Measurements from ENCODE around the gene IGF2R.

IGF2R gene

GRCh38 chr6:159973406-159973805, 4.5 kb downstream of the IGF2R start:
- no peak for DNase-seq (ENCODE audit: extremely low read depth in 1 of 2, low read depth in 1 of 2)

DNA sequence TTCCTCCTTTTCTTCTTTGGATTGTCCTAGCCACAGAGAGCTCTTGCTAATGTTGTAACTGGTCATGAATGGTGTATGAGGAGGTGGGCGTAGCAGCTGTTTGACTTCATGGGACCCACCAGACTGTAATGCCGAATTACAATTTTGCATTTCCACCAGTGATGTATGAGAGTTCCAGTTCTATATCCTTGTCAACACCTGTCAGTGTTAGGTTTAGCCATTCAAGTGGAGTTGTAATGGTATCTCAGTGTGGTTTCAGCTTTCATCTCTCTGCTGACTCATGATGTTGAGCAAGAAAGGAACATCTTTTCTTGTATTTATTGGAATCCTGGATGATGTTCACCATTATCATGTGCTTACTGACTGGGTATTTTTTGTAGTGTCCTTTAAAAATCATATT, 5.1 kb downstream of the IGF2R start:
- no peak for DNase-seq (ENCODE audit: extremely low read depth in 1 of 2, low read depth in 1 of 2)

GRCh38 chr6:159974932-159975331, 6.0 kb downstream of the IGF2R start:
- no peak for DNase-seq (ENCODE audit: extremely low read depth in 1 of 2, low read depth in 1 of 2)

- DNase-seq (ENCODE audit: extremely low read depth in 1 of 2, low read depth in 1 of 2) = no peak
These were observed 7.9 kb downstream of the IGF2R start for GRCh38 chr6:159976686-159977254.

GRCh38 chr6:159977255-159977903, 8.5 kb downstream of the IGF2R start:
- no peak for DNase-seq (ENCODE audit: extremely low read depth in 1 of 2, low read depth in 1 of 2)

- no peak for DNase-seq (ENCODE audit: extremely low read depth in 1 of 2, low read depth in 1 of 2)
These were observed 9.0 kb downstream of the IGF2R start for GRCh38 chr6:159977904-159978268.

DNA sequence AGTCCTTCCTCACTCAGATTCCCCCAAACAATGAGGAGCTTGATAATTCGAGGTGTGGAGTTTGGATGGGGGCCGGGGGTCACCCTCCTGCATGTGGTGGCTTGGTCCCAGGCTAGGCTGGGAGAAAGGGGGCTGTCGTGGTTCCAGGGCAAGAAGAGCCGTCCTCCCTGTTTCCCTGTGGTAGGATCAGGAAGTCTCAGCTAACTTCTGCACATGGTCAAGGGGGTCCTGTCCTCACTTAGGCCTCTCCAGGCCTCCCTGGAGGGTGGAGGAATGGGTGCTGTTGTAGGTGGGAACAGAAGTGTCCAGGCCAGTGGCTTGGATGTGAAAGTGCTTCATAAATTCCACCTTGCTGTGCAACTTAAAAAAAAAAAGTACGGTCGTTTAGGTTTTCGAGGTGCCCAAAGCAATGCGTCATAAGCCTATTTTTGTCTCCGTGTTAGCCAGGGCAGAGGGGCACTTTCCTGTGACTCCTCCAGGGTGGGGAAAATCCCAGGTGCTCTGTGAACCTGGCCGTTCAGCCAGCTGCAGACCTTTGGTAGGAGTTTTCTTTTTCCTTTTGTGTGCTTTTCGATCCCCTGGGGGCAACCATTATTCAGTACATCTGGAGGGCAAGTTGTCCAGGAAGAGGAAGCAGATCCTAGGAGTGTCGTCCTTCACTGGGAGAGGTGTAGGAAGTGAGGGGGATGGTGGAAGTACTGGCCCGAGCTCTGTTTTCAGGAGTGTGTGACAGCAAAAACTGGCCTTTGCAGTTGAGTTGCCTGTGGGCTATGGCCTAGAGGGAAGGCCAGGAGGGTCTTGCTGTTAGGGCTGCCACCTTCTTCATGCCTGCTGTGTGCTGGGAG, 9.6 kb downstream of the IGF2R start:
- DNase-seq (ENCODE audit: extremely low read depth in 1 of 2, low read depth in 1 of 2) = no peak

- DNase-seq (ENCODE audit: extremely low read depth in 1 of 2, low read depth in 1 of 2) = peak; percentile 25 to 34
These were observed 10.4 kb downstream of the IGF2R start for GRCh38 chr6:159979136-159979874.

GRCh38 chr6:159980474-159980873, 11.6 kb downstream of the IGF2R start:
- no peak for DNase-seq (ENCODE audit: extremely low read depth in 1 of 2, low read depth in 1 of 2)

DNA sequence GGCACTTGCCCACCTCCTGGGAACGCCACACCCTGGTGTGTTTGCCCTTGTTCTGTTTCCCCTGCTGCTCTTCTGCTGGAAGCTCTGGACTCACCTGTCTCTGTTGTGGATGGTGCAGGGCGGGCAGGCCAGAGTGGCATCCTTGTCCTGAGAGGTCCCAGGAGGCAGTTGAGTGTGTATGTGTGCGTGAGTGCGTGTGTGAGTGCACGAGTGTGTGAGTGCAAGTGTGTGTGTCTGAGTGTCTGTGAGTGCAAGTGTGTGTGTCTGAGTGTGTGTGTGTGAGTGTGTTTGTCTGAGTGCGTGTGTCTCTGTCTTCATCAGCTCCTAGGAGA, 12.2 kb downstream of the IGF2R start:
- no peak for DNase-seq (ENCODE audit: extremely low read depth in 1 of 2, low read depth in 1 of 2)

GRCh38 chr6:159981403-159982245, 12.7 kb downstream of the IGF2R start:
- DNase-seq (ENCODE audit: extremely low read depth in 1 of 2, low read depth in 1 of 2) = no peak

GRCh38 chr6:159982731-159983506, 14.0 kb downstream of the IGF2R start:
- DNase-seq (ENCODE audit: extremely low read depth in 1 of 2, low read depth in 1 of 2) = no peak

GRCh38 chr6:159983641-159984080, 14.8 kb downstream of the IGF2R start:
- no peak for DNase-seq (ENCODE audit: extremely low read depth in 1 of 2, low read depth in 1 of 2)

GRCh38 chr6:159984268-159984786, 15.4 kb downstream of the IGF2R start:
- no peak for DNase-seq (ENCODE audit: extremely low read depth in 1 of 2, low read depth in 1 of 2)

GRCh38 chr6:159985296-159985945, 16.5 kb downstream of the IGF2R start:
- no peak for DNase-seq (ENCODE audit: extremely low read depth in 1 of 2, low read depth in 1 of 2)

DNA sequence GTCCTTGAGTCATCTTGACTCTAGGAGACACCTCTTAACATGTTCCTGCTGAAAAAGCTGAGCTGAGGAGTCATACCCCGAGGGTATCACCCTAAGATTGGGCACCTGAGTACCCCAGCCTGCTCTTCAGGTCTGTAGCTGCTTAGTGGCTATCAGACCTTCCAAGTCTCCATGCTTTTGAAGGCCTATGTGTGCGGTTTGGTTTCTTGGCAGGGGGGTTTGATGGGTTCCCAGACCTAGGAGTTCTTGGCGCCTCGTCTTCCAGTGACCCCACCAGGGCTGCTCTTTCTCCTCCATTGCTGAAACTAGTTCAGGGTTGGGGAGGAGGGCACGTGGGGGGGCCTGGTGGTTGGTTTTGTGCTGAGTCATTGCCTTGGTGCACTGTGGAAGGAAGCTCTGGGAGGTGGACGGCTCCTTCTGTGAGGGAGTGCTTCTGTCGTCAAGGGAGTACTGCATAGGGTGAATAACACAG, 20.1 kb downstream of the IGF2R start:
- no peak for DNase-seq (ENCODE audit: extremely low read depth in 1 of 2, low read depth in 1 of 2)

GRCh38 chr6:159989492-159990480, 20.9 kb downstream of the IGF2R start:
- no peak for DNase-seq (ENCODE audit: extremely low read depth in 1 of 2, low read depth in 1 of 2)

GRCh38 chr6:159992366-159992765, 23.5 kb downstream of the IGF2R start:
- DNase-seq (ENCODE audit: extremely low read depth in 1 of 2, low read depth in 1 of 2) = no peak

Data from activated CD8-positive, alpha-beta memory T cell treated with anti-CD3 and anti-CD28 coated beads for 1 hour (primary cell).